RPMI7951 (cell line): ENCODE data around the gene FARP2. TPM values are rescaled to one million over a fixed set of nuclear protein-coding genes. Genes with fewer than 3 reads are reported as not detected.
A peak's percentile ranks its signal among the peaks of the same experiment; 100 is the strongest.

Source experiments
- DNase-seq: peaks from one replicate; pipeline ENCODE4 v3.0.0-alpha.2; 2012; ENCODE audit warnings: low read depth
- total RNA-seq: library from RNA; depleted of rRNA; stranded (reverse); fragments of >200 nt; shearing (Covaris generic); gene quantifications from 2 replicates; pipeline ENCODE4 v1.2.3, GENCODE V29; 2014

FARP2 gene
- total RNA-seq, 1 experiment from 2014 or later = 38.1 TPM

- DNase-seq = peak; percentile 18
These were observed 133.9 kb downstream of the FARP2 start for GRCh38 chr2:241489733-241490680.

- DNase-seq = no peak
These were observed 134.9 kb downstream of the FARP2 start for GRCh38 chr2:241490825-241491506.

GRCh38 chr2:241491549-241492173, 135.6 kb downstream of the FARP2 start:
- no peak for DNase-seq

GRCh38 chr2:241492174-241492565, 136.1 kb downstream of the FARP2 start:
- DNase-seq = no peak

- no peak for DNase-seq
These were observed 137.0 kb downstream of the FARP2 start for GRCh38 chr2:241493092-241493491.

GRCh38 chr2:241494311-241494908, 138.3 kb downstream of the FARP2 start:
- no peak for DNase-seq

- no peak for DNase-seq
These were observed 139.3 kb downstream of the FARP2 start for GRCh38 chr2:241495172-241496002.

- no peak for DNase-seq
These were observed 140.1 kb downstream of the FARP2 start for GRCh38 chr2:241496003-241496707.

GRCh38 chr2:241496904-241497877, 141.1 kb downstream of the FARP2 start:
- DNase-seq = no peak

- DNase-seq = no peak
These were observed 142.3 kb downstream of the FARP2 start for GRCh38 chr2:241498115-241499070.

- DNase-seq = no peak
These were observed 143.3 kb downstream of the FARP2 start for GRCh38 chr2:241499146-241499965.

- DNase-seq = no peak
These were observed 143.9 kb downstream of the FARP2 start for GRCh38 chr2:241500016-241500415.

GRCh38 chr2:241500431-241500975, 144.4 kb downstream of the FARP2 start:
- DNase-seq = no peak

GRCh38 chr2:241501099-241501541, 145.0 kb downstream of the FARP2 start:
- no peak for DNase-seq

GRCh38 chr2:241501551-241501950, 145.5 kb downstream of the FARP2 start:
- no peak for DNase-seq

- DNase-seq = no peak
These were observed 146.2 kb downstream of the FARP2 start for GRCh38 chr2:241502281-241502680.
